Measurements from ENCODE around the gene TMEM130.
"Not testable (repeated sequence)": the region's sequence is repeated elsewhere in the genome, so short reads cannot be mapped to it uniquely, and the experiment has no call there.

The TMEM130 gene

GRCh38 chr7:98877146-98877545, 7.3 kb upstream of the TMEM130 start:
- no peak for DNase-seq (ENCODE audit: low read depth)

GRCh38 chr7:98875501-98875900, 5.7 kb upstream of the TMEM130 start:
- DNase-seq (ENCODE audit: low read depth): no peak

- no peak for DNase-seq (ENCODE audit: low read depth)
These were observed 5.1 kb upstream of the TMEM130 start for GRCh38 chr7:98874942-98875341.

- DNase-seq (ENCODE audit: low read depth): not testable (repeated sequence)
These were observed 3.8 kb upstream of the TMEM130 start for GRCh38 chr7:98873610-98874009.

- DNase-seq (ENCODE audit: low read depth): no peak
These were observed 2.6 kb upstream of the TMEM130 start for GRCh38 chr7:98872328-98872924.

- no peak for DNase-seq (ENCODE audit: low read depth)
These were observed 1.1 kb upstream of the TMEM130 start for GRCh38 chr7:98870807-98871491.

- DNase-seq (ENCODE audit: low read depth): peak; percentile 26
These were observed 372 bp upstream of the TMEM130 start for GRCh38 chr7:98870121-98870651.

GRCh38 chr7:98869027-98869596, 702 bp downstream of the TMEM130 start:
- DNase-seq (ENCODE audit: low read depth): no peak

- DNase-seq (ENCODE audit: low read depth): no peak
These were observed 1.4 kb downstream of the TMEM130 start for GRCh38 chr7:98868450-98868849.

- no peak for DNase-seq (ENCODE audit: low read depth)
These were observed 3.0 kb downstream of the TMEM130 start for GRCh38 chr7:98866765-98867164.

GRCh38 chr7:98866351-98866750, 3.5 kb downstream of the TMEM130 start:
- no peak for DNase-seq (ENCODE audit: low read depth)

- peak; percentile 62 for DNase-seq (ENCODE audit: low read depth)
These were observed 4.9 kb downstream of the TMEM130 start for GRCh38 chr7:98864731-98865453.

- no peak for DNase-seq (ENCODE audit: low read depth)
These were observed 6.2 kb downstream of the TMEM130 start for GRCh38 chr7:98863601-98864000.

GRCh38 chr7:98862716-98863420, 6.9 kb downstream of the TMEM130 start:
- no peak for DNase-seq (ENCODE audit: low read depth)

GRCh38 chr7:98862203-98862602, 7.6 kb downstream of the TMEM130 start:
- DNase-seq (ENCODE audit: low read depth): no peak

- no peak for DNase-seq (ENCODE audit: low read depth)
These were observed 9.7 kb downstream of the TMEM130 start for GRCh38 chr7:98860071-98860470.

- no peak for DNase-seq (ENCODE audit: low read depth)
These were observed 14.0 kb downstream of the TMEM130 start for GRCh38 chr7:98855610-98856422.

GRCh38 chr7:98852826-98853225, 17.0 kb downstream of the TMEM130 start:
- DNase-seq (ENCODE audit: low read depth): no peak

- DNase-seq (ENCODE audit: low read depth): no peak
These were observed 20.9 kb downstream of the TMEM130 start for GRCh38 chr7:98848918-98849317.

GRCh38 chr7:98842552-98842951, 27.3 kb downstream of the TMEM130 start:
- not testable (repeated sequence) for DNase-seq (ENCODE audit: low read depth)

Measured in fibroblast of gingiva (primary cell).